OCI-LY1 (cell line): Measurements from ENCODE around the gene GPHB5.

Experiments used
- H2AFZ ChIP-seq: fragments of 200-600 bp; sonication (generic), shearing (Covaris generic); 2 replicates; pipeline ENCODE4 v1.6.0; 2014; ENCODE audit warnings: antibody characterized with exemption, mild to moderate bottlenecking, low read length
- H3F3A ChIP-seq: fragments of 200-600 bp; sonication (generic), shearing (Covaris generic); 2 replicates; pipeline ENCODE4 v1.6.0; 2014; ENCODE audit warnings: mild to moderate bottlenecking, antibody characterized with exemption, low read length, moderate library complexity; ENCODE audit not compliant: insufficient read depth
- H3K27ac ChIP-seq: fragments of 200-600 bp; sonication (generic); 2 replicates; pipeline ENCODE4 v1.5.1; 2014; ENCODE audit warnings: low read length, mixed run types, mild to moderate bottlenecking, low read depth; ENCODE audit not compliant: poor library complexity, severe bottlenecking
- H3K27me3 ChIP-seq: fragments of 200-600 bp; sonication (generic); 2 replicates; pipeline ENCODE4 v1.6.0; 2014; ENCODE audit warnings: antibody characterized with exemption, mild to moderate bottlenecking, low read length, moderate library complexity; ENCODE audit not compliant: insufficient read depth
- H3K36me3 ChIP-seq: fragments of 200-600 bp; sonication (generic); 2 replicates; pipeline ENCODE4 v1.6.1; 2014; ENCODE audit warnings: mild to moderate bottlenecking, antibody characterized with exemption, low read length, moderate library complexity, mixed read lengths; ENCODE audit not compliant: insufficient read depth
- H3K4me1 ChIP-seq: fragments of 200-600 bp; sonication (generic); 2 replicates; pipeline ENCODE4 v1.5.1; 2014; ENCODE audit warnings: mild to moderate bottlenecking, low read length, moderate library complexity; ENCODE audit not compliant: insufficient read depth, severe bottlenecking
- H3K4me2 ChIP-seq: fragments of 200-600 bp; sonication (generic), shearing (Covaris generic); 2 replicates; pipeline ENCODE4 v1.6.1; 2014; ENCODE audit warnings: low read length
- H3K4me3 ChIP-seq: fragments of 200-600 bp; sonication (generic); 2 replicates; pipeline ENCODE4 v1.5.1; 2014; ENCODE audit warnings: low read length, low read depth, mild to moderate bottlenecking, mixed read lengths; ENCODE audit not compliant: poor library complexity, severe bottlenecking
- H3K79me2 ChIP-seq: fragments of 200-600 bp; shearing (Covaris generic); 2 replicates; pipeline ENCODE4 v1.6.1; 2016; ENCODE audit warnings: mixed run types, low read length, mixed read lengths; ENCODE audit not compliant: insufficient read depth
- H3K9ac ChIP-seq: fragments of 200-600 bp; sonication (generic), shearing (Covaris generic); 2 replicates; pipeline ENCODE4 v1.6.1; 2014; ENCODE audit warnings: mild to moderate bottlenecking, low read length, mixed read lengths
- H3K9me2 ChIP-seq: fragments of 200-600 bp; sonication (generic), shearing (Covaris generic); 2 replicates; pipeline ENCODE4 v1.6.1; 2014; ENCODE audit warnings: low read depth, mild to moderate bottlenecking, low read length, mixed read lengths
- H3K9me3 ChIP-seq: fragments of 200-600 bp; shearing (Covaris generic); 2 replicates; pipeline ENCODE4 v1.6.1; 2014; ENCODE audit warnings: low read length, mixed read lengths
- H4K20me1 ChIP-seq: fragments of 200-600 bp; sonication (generic), shearing (Covaris generic); 2 replicates; pipeline ENCODE4 v1.6.0; 2016; ENCODE audit warnings: mild to moderate bottlenecking, low read length; ENCODE audit not compliant: insufficient read depth
- EZH2 ChIP-seq: fragments of 200-600 bp; sonication (generic), shearing (Covaris generic); IDR thresholded peaks from 2 replicates; pipeline ENCODE4 v1.8.0; 2017; ENCODE audit warnings: borderline replicate concordance, mixed run types, mild to moderate bottlenecking, antibody characterized with exemption, low read length, moderate library complexity, mixed read lengths
- TF ChIP-seq, protein P1 (sequence below): fragments of 200-600 bp; sonication (generic), shearing (Covaris generic); IDR thresholded peaks from 2 replicates; pipeline ENCODE4 v1.5.1; 2017; ENCODE audit warnings: mild to moderate bottlenecking, antibody characterized with exemption, low read length, moderate library complexity, mixed read lengths

The GPHB5 gene, protein sequence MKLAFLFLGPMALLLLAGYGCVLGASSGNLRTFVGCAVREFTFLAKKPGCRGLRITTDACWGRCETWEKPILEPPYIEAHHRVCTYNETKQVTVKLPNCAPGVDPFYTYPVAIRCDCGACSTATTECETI

DNA sequence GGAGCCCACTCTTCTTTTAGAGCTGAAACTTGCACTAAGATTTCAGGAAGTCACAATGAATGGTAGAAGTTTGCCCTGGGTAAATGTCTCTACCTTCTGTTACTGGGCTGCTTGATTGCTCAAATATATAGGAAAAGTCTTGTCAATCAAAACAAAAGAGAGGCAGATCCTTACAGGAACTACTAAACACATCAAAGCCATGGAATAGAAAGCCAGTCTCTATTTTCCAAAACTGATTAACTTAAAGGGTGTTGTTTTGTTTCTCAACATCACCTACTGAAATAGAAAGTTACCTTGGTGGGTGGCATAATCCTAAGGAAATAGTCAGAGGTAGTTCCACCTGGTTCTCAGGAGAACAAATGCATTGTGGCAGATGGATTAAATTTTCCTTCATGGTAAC is at the start of gene GPHB5:
Gene GPHB5, minus strand, starts transcription at position 101 of the 400 bp plus-strand sequence. CDS start 1,086 bp downstream, outside the sequence.
- no peak within 1 kb of the TSS for H3K9ac ChIP-seq
- no peak for TF ChIP-seq EZH2
- TF ChIP-seq, protein P1, sequence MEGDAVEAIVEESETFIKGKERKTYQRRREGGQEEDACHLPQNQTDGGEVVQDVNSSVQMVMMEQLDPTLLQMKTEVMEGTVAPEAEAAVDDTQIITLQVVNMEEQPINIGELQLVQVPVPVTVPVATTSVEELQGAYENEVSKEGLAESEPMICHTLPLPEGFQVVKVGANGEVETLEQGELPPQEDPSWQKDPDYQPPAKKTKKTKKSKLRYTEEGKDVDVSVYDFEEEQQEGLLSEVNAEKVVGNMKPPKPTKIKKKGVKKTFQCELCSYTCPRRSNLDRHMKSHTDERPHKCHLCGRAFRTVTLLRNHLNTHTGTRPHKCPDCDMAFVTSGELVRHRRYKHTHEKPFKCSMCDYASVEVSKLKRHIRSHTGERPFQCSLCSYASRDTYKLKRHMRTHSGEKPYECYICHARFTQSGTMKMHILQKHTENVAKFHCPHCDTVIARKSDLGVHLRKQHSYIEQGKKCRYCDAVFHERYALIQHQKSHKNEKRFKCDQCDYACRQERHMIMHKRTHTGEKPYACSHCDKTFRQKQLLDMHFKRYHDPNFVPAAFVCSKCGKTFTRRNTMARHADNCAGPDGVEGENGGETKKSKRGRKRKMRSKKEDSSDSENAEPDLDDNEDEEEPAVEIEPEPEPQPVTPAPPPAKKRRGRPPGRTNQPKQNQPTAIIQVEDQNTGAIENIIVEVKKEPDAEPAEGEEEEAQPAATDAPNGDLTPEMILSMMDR = no peak

DNA sequence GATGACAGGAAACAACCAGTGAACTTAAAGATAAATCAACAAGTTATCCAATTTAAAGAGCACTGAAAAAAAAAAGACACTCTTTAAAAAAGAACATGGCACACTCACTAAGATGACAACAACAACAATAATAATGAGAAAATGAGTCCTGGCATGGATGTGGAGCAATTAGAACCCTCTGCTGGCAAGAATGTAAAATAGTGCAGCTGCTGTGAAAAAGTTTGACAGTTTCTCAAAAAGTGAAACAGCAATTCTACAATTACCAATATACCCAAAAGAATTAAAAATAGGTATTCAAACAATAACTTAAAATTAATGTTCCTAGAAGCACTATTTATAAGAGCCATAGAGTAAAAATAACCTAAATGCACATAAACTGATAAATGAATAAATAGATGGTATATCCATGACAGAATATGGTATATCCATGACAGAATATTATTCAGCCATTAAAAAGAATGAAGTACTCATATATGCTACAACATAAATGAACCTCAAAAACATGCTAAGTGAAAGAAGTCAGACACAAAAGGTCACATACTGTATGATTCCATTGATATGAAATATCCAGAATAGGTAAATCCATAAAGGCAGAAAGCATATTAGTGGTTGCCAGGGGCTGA is 49.1 kb upstream of the GPHB5 start:
- Histone ChIP-seq H4K20me1 (no peaks in the 10 kb centered on the region), H3F3A (no peaks in the 10 kb centered on the region), H3K27me3 (no peaks in the 10 kb centered on the region), H3K9me2 (no peaks in the 10 kb centered on the region), H3K9me3 (0 out of 2 replicates have a peak, but pooled peaks cover 3% of the 10 kb centered on the region), H2AFZ (no peak overlapping the region), H3K9ac (no peak overlapping the region), H3K79me2 (no peaks in the 10 kb centered on the region), H3K27ac (no peak overlapping the region), H3K4me1 (no peaks in the 10 kb centered on the region), H3K36me3 (no peaks in the 10 kb centered on the region), H3K4me2 (no peak overlapping the region), H3K4me3 (no peak overlapping the region)
- TF ChIP-seq, protein P1 = no peak
- TF ChIP-seq EZH2 = no peak

More for the DNA sequence above, at the start of gene GPHB5:
- Histone ChIP-seq H3K4me2 (no peak within 1 kb of the TSS), H3F3A (no peaks in the 10 kb centered on the region), H3K27ac (no peak within 1 kb of the TSS), H3K36me3 (no peaks in the 10 kb centered on the region), H3K79me2 (no peaks in the 10 kb centered on the region), H4K20me1 (no peaks in the 10 kb centered on the region), H3K4me1 (no peaks in the 10 kb centered on the region), H3K9me2 (no peaks in the 10 kb centered on the region), H2AFZ (no peak within 1 kb of the TSS), H3K27me3 (no peaks in the 10 kb centered on the region; the same call in 1 of the 2 replicates), H3K4me3 (no peak within 1 kb of the TSS), H3K9me3 (no peaks in the 10 kb centered on the region)

DNA sequence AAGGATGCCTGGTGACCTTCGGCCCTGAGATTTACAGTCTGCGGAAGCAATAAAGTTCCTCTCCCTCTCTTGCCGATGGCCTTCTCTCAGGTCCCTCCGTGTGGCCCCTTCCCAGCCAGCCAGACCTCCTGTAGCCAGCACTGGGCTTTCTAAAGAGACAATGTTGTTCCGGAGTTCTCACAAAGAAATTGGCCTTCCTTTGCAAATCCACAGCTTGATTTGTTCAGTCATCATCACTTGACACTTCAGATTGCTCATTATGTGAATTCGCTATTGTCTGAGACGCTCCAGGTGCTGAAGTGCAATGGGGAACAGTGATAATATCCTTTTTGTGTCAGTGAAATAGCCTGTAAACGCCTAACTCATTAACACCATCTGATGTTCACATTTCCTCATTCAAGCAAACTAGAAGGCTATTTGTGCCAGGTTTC is 43.7 kb upstream of the GPHB5 start:
- Histone ChIP-seq H2AFZ (no peak overlapping the region), H4K20me1 (no peaks in the 10 kb centered on the region), H3K27me3 (no peaks in the 10 kb centered on the region; the same call in none of the 2 replicates), H3K9me2 (no peaks in the 10 kb centered on the region), H3K4me1 (no peaks in the 10 kb centered on the region), H3K9ac (no peak overlapping the region), H3K4me3 (no peak overlapping the region), H3K27ac (no peak overlapping the region), H3F3A (no peaks in the 10 kb centered on the region), H3K4me2 (no peak overlapping the region), H3K9me3 (no peaks in the 10 kb centered on the region), H3K79me2 (no peaks in the 10 kb centered on the region), H3K36me3 (no peaks in the 10 kb centered on the region)
- TF ChIP-seq, protein P1 = no peak
- no peak for TF ChIP-seq EZH2
